Panc1 (cell line): Measurements from ENCODE around the gene DROSHA.

Experiments
- CTCF ChIP-seq: fragments of 450-650 bp; IDR thresholded peaks from 2 replicates; pipeline ENCODE4 v1.5.1; 2017; ENCODE audit warnings: mild to moderate bottlenecking
- SIN3A ChIP-seq: IDR thresholded peaks from 2 replicates; pipeline ENCODE4 v1.6.1; 2012; ENCODE audit warnings: low read depth, mild to moderate bottlenecking, low read length, moderate library complexity, borderline replicate concordance; ENCODE audit not compliant: insufficient read depth
- TCF7L2 ChIP-seq: IDR thresholded peaks from 2 replicates; pipeline ENCODE4 v1.6.1; 2011; ENCODE audit warnings: mild to moderate bottlenecking, low read depth, low read length, inconsistent platforms

GRCh38 chr5:31536873-31537272 is 5.0 kb upstream of the DROSHA start:
- TF ChIP-seq CTCF (no peak), SIN3A (no peak), TCF7L2 (no peak)
